ENCODE measurements around the gene RIN3. TPM values are rescaled to one million over a fixed set of nuclear protein-coding genes. Genes with fewer than 3 reads are reported as not detected.
A peak's percentile ranks its signal among the peaks of the same experiment; 100 is the strongest.

RIN3 gene
- total RNA-seq, 1 donor from 2014 or later, result 12.7 TPM

GRCh38 chr14:92657457-92658142 lies 144.0 kb downstream of the RIN3 start:
- TF ChIP-seq CTCF (conservative IDR thresholded peaks at IDR 0.05), result no peak
- no peak for DNase-seq (ENCODE audit: low read depth, low spot score)
- Mint-ChIP-seq H3K27me3 (ENCODE audit: low read depth) (no peaks in the 10 kb centered on the region), H3K4me3 (no peak overlapping the region), H3K4me1 (no peaks in the 10 kb centered on the region), H3K36me3 (ENCODE audit: low read depth) (peaks cover 2% of the 10 kb centered on the region), H3K9me3 (no peaks in the 10 kb centered on the region), H3K27ac (ENCODE audit: unreplicated experiment) (peak overlapping the region; percentile 67)

- H3K9me3 Mint-ChIP-seq, result no peaks in the 10 kb centered on the region
- H3K4me3 Mint-ChIP-seq, result no peak overlapping the region
- no peak for TF ChIP-seq CTCF (conservative IDR thresholded peaks at IDR 0.05)
- H3K27ac Mint-ChIP-seq (ENCODE audit: unreplicated experiment), result peak overlapping the region; percentile 66
- H3K36me3 Mint-ChIP-seq (ENCODE audit: low read depth), result peaks cover 2% of the 10 kb centered on the region
- no peak for DNase-seq (ENCODE audit: low read depth, low spot score)
- no peaks in the 10 kb centered on the region for H3K27me3 Mint-ChIP-seq (ENCODE audit: low read depth)
- no peaks in the 10 kb centered on the region for H3K4me1 Mint-ChIP-seq
These were observed 144.6 kb downstream of the RIN3 start for GRCh38 chr14:92658160-92658559.

GRCh38 chr14:92658684-92659083 lies 145.1 kb downstream of the RIN3 start:
- no peaks in the 10 kb centered on the region for H3K27me3 Mint-ChIP-seq (ENCODE audit: low read depth)
- no peak for DNase-seq (ENCODE audit: low read depth, low spot score)
- H3K4me3 Mint-ChIP-seq, result no peak overlapping the region
- H3K36me3 Mint-ChIP-seq (ENCODE audit: low read depth), result peaks cover 2% of the 10 kb centered on the region
- H3K9me3 Mint-ChIP-seq, result no peaks in the 10 kb centered on the region
- no peak overlapping the region for H3K27ac Mint-ChIP-seq (ENCODE audit: unreplicated experiment)
- TF ChIP-seq CTCF (conservative IDR thresholded peaks at IDR 0.05), result no peak
- no peaks in the 10 kb centered on the region for H3K4me1 Mint-ChIP-seq

GRCh38 chr14:92659765-92660561 lies 146.4 kb downstream of the RIN3 start:
- Mint-ChIP-seq H3K9me3 (no peaks in the 10 kb centered on the region), H3K4me3 (no peak overlapping the region), H3K27ac (ENCODE audit: unreplicated experiment) (no peak overlapping the region), H3K36me3 (ENCODE audit: low read depth) (peaks cover 2% of the 10 kb centered on the region), H3K27me3 (ENCODE audit: low read depth) (no peaks in the 10 kb centered on the region), H3K4me1 (no peaks in the 10 kb centered on the region)
- no peak for TF ChIP-seq CTCF (conservative IDR thresholded peaks at IDR 0.05)
- DNase-seq (ENCODE audit: low read depth, low spot score), result no peak

- Mint-ChIP-seq H3K27ac (ENCODE audit: unreplicated experiment) (no peak overlapping the region), H3K36me3 (ENCODE audit: low read depth) (peaks cover 2% of the 10 kb centered on the region), H3K27me3 (ENCODE audit: low read depth) (no peaks in the 10 kb centered on the region), H3K4me3 (no peak overlapping the region), H3K4me1 (no peaks in the 10 kb centered on the region), H3K9me3 (no peaks in the 10 kb centered on the region)
- DNase-seq (ENCODE audit: low read depth, low spot score), result no peak
- no peak for TF ChIP-seq CTCF (conservative IDR thresholded peaks at IDR 0.05)
These were observed 147.0 kb downstream of the RIN3 start for GRCh38 chr14:92660571-92660970.

Measured in neural crest cell (in vitro differentiated cells).